Suprapubic skin (tissue), 4 donors: Measurements from ENCODE around the gene PLEKHD1. TPM values are rescaled to one million over a fixed set of nuclear protein-coding genes. Genes with fewer than 3 reads are reported as not detected.
"Not testable (repeated sequence)": the region's sequence is repeated elsewhere in the genome, so short reads cannot be mapped to it uniquely, and the experiment has no call there.

Experiments used
- DNase-seq, 2 donors: peaks; one replicate each; pipeline ENCODE4 v3.0.0-alpha.2; 2019; ENCODE audit warnings: low spot score in 2 of 2
- H3K27ac ChIP-seq: fragments of 200-600 bp; sonication (generic); one replicate; pipeline ENCODE4 v1.5.1; 2019
- H3K27me3 ChIP-seq: fragments of 200-600 bp; sonication (generic); one replicate; pipeline ENCODE4 v1.5.1; 2019
- H3K36me3 ChIP-seq: fragments of 200-600 bp; sonication (generic); one replicate; pipeline ENCODE4 v1.5.1; 2019
- H3K4me1 ChIP-seq: fragments of 200-600 bp; sonication (generic); one replicate; pipeline ENCODE4 v1.5.1; 2019
- H3K4me3 ChIP-seq: fragments of 200-600 bp; sonication (generic); one replicate; pipeline ENCODE4 v1.5.1; 2019; ENCODE audit warnings: mild to moderate bottlenecking
- H3K9me3 ChIP-seq: fragments of 200-600 bp; sonication (generic); one replicate; pipeline ENCODE4 v1.5.1; 2019
- EP300 ChIP-seq: sonication (generic); formaldehyde crosslinking; IDR thresholded peaks from one replicate; pipeline ENCODE4 v1.6.1; 2017; ENCODE audit warnings: antibody characterized with exemption
- POLR2A ChIP-seq, 2 donors: fragments of 450-650 bp; IDR thresholded peaks; one replicate each; pipeline ENCODE4 v1.6.1; 2017; ENCODE audit warnings: antibody characterized with exemption in 2 of 2, mild to moderate bottlenecking in 2 of 2, moderate library complexity in 2 of 2
- POLR2AphosphoS5 ChIP-seq, 3 donors: sonication (generic); formaldehyde crosslinking; IDR thresholded peaks; one replicate each; pipeline ENCODE4 v1.6.1; 2017; ENCODE audit warnings: antibody characterized with exemption in 3 of 3
- WGBS: methylation state at CpG from one replicate; pipeline ENCODE4 v1.1.5; 2018; 5-methylcytosine and 5-hydroxymethylcytosine counted together
- total RNA-seq, 4 donors: library from RNA; depleted of rRNA; stranded (reverse); fragments of >200 nt; gene quantifications; one replicate each; pipeline ENCODE4 v1.1.0, GENCODE V29; 2016
- TF ChIP-seq, protein P1 (sequence below), 2 donors: fragments of 200-600 bp in 1 of 2; fragments of 450-650 bp in 1 of 2; sonication (generic) in 1 of 2; IDR thresholded peaks; one replicate each; pipeline ENCODE4 v1.5.1; 2016 to 2019; ENCODE audit warnings: antibody characterized with exemption in 2 of 2, mild to moderate bottlenecking in 1 of 2, moderate library complexity in 1 of 2

The PLEKHD1 gene
- total RNA-seq, 4 donors from 2014 or later: 1.2 to 3.5 (median 2.3) TPM

- no peak overlapping the region for H3K4me3 ChIP-seq
- no peaks in the 10 kb centered on the region for H3K9me3 ChIP-seq
- 98% methylated on average over 3 of the region's 3 CpGs for WGBS
- no peak for TF ChIP-seq POLR2A (IDR thresholded peaks at IDR 0.05)
- TF ChIP-seq POLR2AphosphoS5 (IDR thresholded peaks at IDR 0.05): no peak
- TF ChIP-seq, protein P1, sequence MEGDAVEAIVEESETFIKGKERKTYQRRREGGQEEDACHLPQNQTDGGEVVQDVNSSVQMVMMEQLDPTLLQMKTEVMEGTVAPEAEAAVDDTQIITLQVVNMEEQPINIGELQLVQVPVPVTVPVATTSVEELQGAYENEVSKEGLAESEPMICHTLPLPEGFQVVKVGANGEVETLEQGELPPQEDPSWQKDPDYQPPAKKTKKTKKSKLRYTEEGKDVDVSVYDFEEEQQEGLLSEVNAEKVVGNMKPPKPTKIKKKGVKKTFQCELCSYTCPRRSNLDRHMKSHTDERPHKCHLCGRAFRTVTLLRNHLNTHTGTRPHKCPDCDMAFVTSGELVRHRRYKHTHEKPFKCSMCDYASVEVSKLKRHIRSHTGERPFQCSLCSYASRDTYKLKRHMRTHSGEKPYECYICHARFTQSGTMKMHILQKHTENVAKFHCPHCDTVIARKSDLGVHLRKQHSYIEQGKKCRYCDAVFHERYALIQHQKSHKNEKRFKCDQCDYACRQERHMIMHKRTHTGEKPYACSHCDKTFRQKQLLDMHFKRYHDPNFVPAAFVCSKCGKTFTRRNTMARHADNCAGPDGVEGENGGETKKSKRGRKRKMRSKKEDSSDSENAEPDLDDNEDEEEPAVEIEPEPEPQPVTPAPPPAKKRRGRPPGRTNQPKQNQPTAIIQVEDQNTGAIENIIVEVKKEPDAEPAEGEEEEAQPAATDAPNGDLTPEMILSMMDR (IDR thresholded peaks at IDR 0.05): no peak
- no peak for TF ChIP-seq EP300
- no peaks in the 10 kb centered on the region for H3K27me3 ChIP-seq
- no peak for DNase-seq
- H3K27ac ChIP-seq: no peak overlapping the region
- no peaks in the 10 kb centered on the region for H3K36me3 ChIP-seq
- H3K4me1 ChIP-seq: no peaks in the 10 kb centered on the region
Observed at GRCh38 chr14:69473946-69474345, 10.6 kb upstream of the PLEKHD1 start.

GRCh38 chr14:69475194-69475818 is 9.2 kb upstream of the PLEKHD1 start:
- 68% methylated on average over 5 of the region's 8 CpGs for WGBS
- H3K36me3 ChIP-seq: no peaks in the 10 kb centered on the region
- H3K4me3 ChIP-seq: no peak overlapping the region

DNA sequence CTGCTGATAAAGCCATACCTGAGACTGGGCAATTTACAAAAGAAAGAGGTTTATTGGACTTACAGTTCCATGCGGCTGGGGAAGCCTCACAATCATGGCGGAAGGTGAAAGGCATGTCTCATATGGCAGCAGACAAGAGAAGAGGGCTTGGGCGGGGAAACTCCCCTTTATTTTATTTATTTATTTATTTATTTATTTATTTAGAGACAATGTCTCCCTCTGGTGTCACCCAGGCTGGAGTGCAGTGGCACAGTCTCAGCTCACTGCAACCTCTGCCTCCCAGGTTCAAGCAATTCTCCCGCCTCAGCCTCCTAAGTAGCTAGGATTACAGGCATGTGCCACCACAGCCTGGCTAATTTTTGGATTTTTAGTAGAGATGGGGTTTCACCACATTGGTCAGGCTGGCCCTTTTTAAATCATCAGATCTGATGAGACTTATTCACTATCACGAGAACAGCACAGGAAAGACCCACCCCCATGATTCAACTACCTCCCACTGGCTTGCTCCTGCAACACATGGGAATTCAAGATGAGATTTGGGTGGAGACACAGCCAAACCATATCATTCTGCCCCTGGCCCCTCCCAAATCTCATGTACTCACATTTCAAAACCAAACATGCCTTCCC is 7.6 kb upstream of the PLEKHD1 start:
- WGBS: 91% methylated on average over 5 of the region's 5 CpGs

More at GRCh38 chr14:69475194-69475818, 9.2 kb upstream of the PLEKHD1 start:
- Histone ChIP-seq H3K4me1 (no peaks in the 10 kb centered on the region), H3K27me3 (no peaks in the 10 kb centered on the region), H3K9me3 (no peaks in the 10 kb centered on the region), H3K27ac (no peak overlapping the region)
- TF ChIP-seq, protein P1 (IDR thresholded peaks at IDR 0.05): peak in 1 of 2 donors; percentile 13
- no peak for TF ChIP-seq POLR2A (IDR thresholded peaks at IDR 0.05)
- DNase-seq: no peak

DNA sequence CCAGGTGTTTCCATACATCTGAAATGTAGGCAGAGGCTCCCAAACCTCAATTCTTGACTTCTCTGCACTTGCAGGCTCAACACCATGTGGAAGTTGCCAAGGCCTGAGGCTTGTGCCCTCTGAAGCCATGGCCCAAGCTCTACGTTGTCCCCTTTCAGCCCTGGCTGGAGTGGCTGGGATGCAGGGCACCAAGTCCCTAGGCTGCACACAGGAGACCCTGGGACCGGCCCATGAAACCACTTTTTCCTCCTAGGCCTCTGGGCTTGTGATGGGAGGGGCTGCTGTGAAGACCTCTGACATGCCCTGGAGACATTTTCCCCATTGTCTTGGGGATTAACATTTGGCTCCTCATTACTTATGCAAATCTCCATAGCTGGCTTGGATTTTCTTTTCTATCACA is 6.5 kb upstream of the PLEKHD1 start:
- not testable (repeated sequence) for DNase-seq, H3K4me1 ChIP-seq, H3K4me3 ChIP-seq, H3K27me3 ChIP-seq, H3K27ac ChIP-seq, H3K36me3 ChIP-seq, H3K9me3 ChIP-seq
- WGBS: 79% methylated on average over 2 of the region's 2 CpGs

More for the DNA sequence above, 7.6 kb upstream of the PLEKHD1 start:
- H3K9me3 ChIP-seq, H3K27me3 ChIP-seq, H3K27ac ChIP-seq, DNase-seq, H3K4me1 ChIP-seq, H3K36me3 ChIP-seq, H3K4me3 ChIP-seq: not testable (repeated sequence)
- TF ChIP-seq, protein P1 (IDR thresholded peaks at IDR 0.05): peak in 1 of 2 donors; percentile 7

- Histone ChIP-seq H3K27ac (no peak overlapping the region), H3K4me3 (no peak overlapping the region), H3K4me1 (peaks cover 15% of the 10 kb centered on the region), H3K9me3 (no peaks in the 10 kb centered on the region), H3K27me3 (peaks cover 23% of the 10 kb centered on the region), H3K36me3 (no peaks in the 10 kb centered on the region)
- DNase-seq: no peak
- TF ChIP-seq EP300 (no peak), POLR2AphosphoS5 (IDR thresholded peaks at IDR 0.05) (no peak), POLR2A (IDR thresholded peaks at IDR 0.05) (no peak)
- TF ChIP-seq, protein P1 (IDR thresholded peaks at IDR 0.05): no peak
- 88% methylated on average over 5 of the region's 5 CpGs for WGBS
Observed at GRCh38 chr14:69479696-69480095, 4.8 kb upstream of the PLEKHD1 start.
